HG03095 (cell line): Measurements from ENCODE around the gene SLC9A3.

Source experiments
- ATAC-seq: cut with Tn5 transposase; IDR thresholded peaks from one replicate; pipeline ENCODE4 v1.9.1; 2021; ENCODE audit warnings: moderate library complexity; ENCODE audit not compliant: unreplicated experiment

The SLC9A3 gene

DNA sequence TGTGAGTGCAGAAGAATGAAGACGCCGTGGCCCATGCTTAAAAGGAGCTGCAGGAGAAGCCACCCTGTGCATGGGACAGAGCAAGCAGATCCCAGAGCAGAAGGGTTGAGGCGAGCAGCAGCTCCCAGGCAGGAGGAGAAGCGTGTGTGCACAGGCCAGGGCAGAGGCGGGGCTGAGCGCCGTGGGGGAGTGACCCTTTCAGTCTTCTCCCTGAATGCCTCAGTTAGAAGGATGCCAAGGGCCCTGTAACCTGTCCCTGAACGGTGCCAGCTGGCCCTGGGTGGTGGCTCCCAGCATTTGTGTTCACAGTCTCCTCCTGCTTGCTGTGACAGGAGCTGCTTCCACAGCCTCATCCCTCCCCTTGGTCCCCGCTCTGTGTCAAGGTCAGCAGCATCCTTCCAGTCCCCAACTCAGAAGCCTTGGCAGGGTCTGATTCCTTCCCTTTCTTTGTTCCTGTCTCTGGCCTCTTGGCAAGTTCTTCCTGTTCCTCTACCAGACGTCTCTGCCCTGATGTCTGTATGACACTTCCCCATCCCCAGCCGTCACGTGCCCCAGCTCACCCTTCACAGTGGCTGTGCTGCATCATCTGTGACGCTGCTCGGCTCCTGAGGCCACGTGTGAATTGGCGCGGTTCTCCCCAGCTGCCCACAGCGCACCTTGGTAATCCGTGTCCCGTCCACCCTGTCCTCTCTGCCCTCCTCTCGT is 76.0 kb downstream of the SLC9A3 start:
- ATAC-seq = no peak

DNA sequence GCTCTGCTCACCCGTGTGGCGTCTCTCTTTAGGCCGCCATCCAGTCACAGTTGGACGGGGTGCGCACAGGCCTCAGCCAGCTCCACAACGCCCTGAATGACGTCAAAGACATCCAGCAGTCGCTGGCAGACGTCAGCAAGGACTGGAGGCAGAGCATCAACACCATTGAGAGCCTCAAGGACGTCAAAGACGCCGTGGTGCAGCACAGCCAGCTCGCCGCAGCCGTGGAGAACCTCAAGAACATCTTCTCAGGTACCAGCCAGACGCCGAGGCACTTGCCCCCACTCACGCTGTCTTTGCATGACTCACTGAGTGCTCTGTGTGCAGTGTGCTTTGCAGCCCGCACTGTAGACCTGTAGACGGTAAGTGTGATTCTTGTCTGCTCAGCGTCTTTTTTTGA is 76.7 kb downstream of the SLC9A3 start:
- ATAC-seq = no peak

DNA sequence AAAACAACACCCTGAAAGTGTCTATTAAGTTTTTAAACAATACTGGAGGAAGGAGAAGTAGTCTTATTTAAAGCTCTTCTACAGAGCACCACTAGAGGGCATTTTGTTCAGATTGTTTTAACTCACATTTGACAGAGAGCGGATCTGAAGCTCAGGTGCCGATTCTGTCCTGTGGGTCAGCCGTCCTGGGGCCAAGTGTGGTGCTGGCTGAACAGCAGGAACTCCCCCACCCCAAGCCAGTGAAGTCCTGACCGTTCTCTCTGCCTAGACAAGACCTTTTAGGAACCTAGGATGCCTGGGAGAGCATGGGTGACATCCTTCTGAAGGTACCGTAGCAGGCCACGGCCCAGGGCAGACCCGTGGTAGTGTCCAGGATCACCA is 77.4 kb downstream of the SLC9A3 start:
- no peak for ATAC-seq

DNA sequence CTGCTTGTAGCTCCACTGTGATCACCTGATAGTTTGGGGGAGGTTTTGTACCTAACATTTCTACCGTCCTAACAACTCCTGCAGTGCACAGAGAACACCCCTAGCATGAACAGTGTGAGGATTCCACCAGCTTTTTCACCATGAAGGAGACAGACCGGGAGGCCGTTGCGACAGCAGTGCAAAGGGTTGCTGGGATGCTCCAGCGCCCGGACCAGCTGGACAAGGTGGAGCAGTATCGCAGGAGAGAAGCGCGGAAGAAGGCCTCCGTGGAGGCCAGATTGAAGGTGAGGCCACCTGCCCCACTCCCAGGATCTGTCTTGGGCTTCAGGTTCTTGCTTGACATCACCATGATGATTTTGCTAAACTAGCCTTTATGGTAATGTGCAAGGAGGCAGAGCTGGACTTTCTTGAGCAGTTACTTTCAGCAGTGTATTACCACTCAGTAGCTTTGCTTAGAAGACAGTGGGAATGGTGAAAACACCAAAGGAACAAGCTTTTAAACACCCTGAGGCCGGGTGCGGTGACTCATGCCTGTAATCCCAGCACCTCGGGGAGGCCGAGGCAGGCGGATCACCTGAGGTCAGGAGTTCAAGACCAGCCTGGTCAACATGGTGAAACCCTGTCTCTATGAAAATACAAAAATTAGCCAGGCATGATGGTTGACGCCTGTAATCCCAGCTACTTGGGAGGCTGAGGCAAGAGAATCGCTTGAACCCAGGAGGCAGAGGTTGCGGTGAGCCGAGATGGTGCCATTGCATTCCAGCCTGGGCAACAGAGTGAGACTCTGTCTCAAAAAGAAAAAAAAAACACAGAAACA is 78.0 kb downstream of the SLC9A3 start:
- ATAC-seq = no peak

DNA sequence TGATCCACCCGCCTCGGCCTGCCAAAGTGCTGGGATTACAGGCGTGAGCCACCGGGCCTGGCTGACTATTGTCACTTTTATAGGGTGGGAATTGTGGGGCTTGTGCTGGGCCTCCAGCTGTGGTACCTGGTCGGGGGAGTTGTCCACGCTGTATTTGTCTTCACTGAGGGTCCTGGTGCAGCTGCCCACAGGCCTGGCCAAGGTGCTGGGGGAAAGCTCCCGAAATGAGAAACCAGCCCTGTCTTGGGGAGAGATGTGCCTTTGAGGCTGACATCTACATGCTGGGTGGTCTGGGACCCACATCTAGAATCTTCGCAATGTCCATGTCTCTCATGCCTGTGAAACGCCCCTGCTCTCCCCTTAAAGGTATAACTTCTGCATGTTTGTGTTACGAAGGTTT is 78.7 kb downstream of the SLC9A3 start:
- no peak for ATAC-seq

DNA sequence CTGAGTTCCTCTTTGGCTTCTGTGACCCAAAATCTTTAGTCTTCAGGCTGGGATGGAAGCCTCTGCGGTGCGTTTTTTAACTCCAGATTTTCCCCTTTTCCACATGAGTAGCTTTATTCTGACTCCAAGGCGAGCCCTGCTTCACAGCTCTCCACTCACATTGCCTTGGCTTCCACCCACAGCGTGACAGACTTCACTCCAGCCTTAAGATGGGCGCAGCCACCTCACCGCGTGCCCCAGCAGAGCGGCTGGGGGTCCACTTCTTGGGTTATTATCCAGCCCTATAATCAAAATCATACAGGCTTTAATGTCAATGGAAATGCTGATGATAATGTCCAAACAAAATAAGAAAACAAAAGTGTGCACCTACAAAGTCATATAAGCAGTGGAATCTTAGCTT is 80.0 kb downstream of the SLC9A3 start:
- ATAC-seq = no peak

DNA sequence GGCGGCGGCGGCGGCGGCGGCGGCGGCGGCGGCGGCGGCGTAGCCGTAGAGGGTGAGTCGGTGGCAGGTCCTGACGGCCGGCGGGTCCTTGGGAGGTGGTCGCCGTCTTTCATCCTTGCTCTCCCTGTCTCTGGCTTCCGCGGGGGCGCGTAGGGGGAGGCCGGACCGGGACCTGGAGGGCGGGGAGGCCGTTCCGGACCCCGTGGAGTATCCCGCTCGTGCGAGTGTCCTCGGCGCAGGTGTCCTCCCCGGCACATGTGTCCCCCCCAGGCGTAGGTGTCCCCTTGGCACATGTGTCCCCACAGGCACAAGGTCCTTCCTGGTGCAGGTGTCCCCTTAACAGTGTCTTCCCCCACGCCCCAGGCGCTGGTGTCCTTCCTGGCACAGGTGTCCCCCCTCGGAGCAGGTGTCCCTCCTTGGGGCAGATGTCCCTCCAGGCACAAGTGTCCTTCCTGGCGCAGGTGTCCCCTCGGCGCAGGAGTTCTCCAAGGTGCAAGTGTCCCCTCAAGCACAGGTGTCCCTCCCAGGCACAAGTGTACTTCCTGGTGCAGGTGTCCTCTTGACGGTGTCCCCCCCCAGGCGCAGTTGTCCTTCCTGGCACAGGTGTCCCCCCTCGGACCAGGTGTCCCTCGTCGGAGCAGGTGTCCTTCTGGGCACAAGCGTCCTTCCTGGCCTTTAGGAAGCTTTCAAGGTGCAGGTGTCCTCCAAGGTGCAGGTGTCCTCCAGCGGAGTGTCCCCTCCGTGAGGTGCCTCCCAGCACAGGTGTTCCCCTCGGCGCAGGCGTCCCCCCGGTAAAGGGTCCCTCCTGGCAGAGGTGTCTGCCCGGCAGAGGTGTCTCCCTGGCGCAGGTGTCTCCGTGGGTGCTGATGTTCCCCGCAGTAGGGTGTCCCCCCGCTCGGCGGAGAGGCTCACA is 80.8 kb downstream of the SLC9A3 start:
- ATAC-seq = peak; percentile 13

DNA sequence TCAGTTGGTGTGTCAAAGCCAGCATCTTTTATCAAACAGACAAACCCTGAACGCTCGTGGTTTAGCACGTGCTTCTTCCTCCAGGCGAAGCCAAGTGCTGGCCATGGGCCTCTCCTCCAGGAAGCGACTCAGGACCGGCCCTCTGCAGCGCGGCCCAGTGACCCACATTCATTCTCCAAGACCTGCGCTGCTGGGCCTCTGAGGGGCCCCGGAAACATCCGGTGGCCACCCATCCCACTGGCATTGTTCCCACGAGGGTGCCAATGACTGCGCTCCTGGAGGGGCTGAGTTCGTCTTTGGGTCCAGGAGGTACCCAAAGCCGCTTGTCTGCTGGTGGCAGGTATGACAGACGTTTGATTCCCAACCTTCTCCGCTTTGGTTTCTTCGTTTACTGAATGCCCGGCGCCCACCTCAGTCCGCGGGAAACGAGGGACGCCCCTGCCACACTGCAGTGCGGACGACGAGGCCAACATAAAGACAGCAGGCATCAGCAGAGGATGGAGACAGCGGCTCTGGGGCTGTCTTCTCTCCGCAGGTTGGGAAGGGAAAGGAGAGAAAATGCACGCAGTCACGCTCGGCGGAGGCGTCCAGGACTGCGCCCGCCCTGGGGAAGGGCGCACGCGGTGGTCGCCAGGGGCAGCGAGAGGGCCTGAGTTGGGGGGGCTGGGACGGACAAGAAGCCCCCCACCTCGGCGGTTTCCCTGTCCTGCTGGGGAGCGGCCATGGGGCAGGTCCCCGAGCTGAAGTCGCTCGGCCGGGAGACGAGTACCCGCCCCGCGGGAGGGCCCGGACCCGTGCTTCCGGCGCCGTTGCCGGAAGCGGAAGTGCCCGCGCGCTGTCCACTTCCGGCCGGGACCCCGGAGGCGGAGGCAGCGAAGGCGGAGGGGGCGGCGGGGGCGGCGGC is 81.7 kb downstream of the SLC9A3 start, which contains the start of gene EXOC3:
TSS of gene EXOC3 (plus strand) at position 842 of the 904 bp plus-strand sequence. CDS start 3,030 bp downstream, outside the sequence.
- peak; percentile 81 for ATAC-seq

DNA sequence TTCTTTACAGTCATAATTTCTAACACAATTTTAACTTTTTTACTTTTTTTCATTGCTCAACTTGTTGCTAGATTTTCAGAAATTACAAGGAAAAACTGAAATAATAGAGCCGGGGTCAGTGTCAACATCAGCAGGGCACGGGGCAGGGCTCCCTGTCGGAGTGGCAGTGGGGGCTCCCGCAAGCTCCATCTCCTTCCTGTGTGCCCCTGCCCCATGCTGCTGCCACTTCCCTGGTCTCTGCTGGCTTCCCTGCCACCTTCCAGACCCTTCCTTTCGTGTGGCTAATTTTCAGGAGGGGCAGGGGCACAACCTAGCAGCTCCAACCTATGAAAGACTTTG is 82.3 kb downstream of the SLC9A3 start:
- ATAC-seq = no peak

DNA sequence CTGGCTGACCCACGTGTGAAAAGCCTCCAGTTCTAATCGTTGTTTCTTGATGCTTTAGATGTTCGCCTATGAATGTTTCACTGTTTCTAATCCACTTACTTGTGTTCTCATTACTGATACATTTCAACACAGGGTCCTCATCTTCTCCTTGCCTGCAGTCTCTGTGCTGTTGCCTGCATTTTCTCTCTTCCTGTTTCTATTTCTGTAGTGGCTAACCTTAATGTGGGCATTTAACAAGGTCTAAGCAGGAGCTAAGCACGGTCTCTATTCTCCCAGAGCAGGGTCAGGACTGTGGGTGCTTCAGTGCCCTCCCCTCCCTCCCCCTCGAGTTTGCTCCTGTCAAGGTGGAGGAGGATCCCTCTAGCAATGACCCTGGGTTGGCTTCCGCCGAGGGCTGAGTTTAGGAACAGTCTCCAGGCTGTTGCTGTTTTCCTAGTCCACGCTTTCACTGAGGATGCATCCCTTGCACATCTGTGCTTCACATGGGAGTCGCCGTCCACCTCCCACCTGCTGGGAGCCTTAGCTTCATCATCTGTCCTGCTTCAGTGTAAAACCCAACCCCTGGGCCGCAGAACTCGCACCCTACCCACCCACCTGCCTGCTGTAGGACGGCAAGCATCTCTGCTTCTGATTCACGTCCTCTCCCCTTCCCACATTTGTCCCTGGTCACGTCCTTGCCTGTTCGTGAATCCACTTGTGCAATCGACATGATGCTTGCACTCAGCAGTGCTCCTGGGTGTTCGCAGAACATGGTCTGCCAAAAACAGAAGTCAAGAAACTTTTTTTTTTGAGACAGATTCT is 83.6 kb downstream of the SLC9A3 start:
- ATAC-seq = no peak

DNA sequence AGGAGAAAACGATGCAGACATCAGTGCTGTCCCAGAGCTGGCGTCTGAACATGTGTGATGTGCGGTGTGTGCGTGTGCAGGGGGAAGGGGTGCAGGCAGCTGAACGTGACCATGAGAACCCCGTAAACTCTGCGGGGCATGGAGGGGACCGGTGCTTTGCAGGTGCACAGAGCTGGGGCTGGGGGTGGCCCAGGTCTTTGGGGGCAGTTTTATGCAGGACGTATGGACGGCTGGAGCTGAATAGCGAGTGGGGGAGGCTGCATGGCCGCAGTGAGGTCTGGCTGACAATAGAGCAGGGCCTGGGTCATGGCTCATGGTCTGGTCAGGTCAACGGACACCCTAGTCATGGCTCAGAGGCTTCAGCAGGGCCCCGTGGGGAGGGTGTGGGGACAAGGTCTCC is 84.6 kb downstream of the SLC9A3 start:
- no peak for ATAC-seq

DNA sequence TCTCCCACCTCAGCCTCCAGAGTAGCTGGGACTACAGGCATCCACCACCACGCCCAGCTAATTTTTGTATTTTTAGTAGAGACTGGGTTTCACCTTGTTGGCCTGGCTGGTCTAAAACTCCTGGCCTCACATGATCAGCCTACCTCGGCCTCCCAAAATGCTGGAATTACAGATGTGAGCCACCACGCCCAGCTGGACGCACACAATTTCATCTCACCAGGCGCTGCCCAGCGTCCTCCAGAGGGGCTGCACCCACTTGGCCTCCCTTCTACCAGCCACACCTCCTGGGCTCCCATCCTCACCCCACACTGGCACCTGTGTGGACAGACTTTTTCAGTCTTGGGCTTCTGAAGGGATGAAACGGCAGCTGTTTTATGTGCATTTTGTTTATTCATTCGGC is 85.1 kb downstream of the SLC9A3 start:
- no peak for ATAC-seq

DNA sequence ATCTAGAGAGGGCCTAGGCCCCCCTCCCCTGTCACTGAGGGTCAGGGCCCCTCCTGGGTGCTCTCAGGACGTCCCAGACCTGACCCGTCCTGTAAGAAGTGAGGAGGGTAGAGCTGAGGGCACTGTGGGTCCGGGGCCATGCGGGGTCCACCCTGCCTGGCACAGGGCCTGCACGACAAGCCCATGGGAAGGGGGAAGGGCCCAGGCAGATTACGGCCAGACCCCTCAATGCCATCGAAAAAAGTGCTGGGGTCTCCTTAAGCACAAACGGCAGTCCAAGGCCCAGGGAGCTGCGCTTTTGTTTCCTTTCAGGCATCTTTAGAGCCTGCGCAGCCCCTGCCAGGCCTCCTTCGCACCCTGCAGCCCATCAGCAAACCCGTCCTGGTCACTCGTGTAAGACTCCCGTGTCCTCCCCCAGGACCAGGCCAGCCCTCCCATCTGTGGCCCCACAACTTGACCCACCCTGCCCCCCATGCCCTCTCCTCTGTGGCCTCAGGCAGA is 85.7 kb downstream of the SLC9A3 start:
- ATAC-seq = no peak

DNA sequence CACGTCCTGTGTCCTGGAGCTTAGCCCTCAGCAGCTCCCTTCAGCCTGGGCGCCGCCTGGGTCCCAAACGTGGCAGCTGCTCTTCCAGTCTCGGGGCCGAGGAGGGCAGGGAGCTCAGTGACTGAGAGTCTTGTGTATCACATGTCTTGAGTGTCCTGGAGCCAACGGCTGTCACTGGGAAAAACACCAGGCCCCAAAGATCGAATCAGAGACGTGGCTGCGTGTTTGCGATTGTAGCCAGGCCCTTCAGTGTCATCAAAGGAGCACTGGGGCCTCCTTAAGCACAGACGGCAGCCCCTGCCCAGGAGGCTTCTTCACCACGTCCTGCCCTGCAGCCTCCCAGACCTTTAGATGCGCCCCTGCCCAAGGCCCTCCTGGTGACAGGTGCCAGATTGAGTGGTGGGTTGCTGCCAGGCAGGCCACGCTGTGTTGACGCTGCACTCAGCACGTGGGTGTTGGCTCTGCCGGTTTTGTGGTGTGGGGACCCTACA is 86.9 kb downstream of the SLC9A3 start:
- no peak for ATAC-seq

DNA sequence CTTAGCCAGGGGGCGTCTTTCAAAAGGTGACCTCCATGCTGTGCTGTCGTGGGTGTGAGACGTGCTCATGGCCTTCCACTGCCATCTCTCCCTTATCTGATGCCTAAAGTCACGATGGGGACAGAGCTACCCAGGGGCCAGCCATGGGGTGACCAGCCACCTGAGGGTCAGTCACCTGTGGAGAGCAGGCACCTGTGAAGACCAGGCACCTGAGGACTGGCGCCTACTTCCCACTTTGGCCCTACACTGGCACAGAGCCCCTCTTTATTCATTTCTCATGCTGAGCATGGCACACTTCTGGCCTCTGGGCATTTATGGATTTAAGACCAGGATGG is 87.6 kb downstream of the SLC9A3 start:
- no peak for ATAC-seq

DNA sequence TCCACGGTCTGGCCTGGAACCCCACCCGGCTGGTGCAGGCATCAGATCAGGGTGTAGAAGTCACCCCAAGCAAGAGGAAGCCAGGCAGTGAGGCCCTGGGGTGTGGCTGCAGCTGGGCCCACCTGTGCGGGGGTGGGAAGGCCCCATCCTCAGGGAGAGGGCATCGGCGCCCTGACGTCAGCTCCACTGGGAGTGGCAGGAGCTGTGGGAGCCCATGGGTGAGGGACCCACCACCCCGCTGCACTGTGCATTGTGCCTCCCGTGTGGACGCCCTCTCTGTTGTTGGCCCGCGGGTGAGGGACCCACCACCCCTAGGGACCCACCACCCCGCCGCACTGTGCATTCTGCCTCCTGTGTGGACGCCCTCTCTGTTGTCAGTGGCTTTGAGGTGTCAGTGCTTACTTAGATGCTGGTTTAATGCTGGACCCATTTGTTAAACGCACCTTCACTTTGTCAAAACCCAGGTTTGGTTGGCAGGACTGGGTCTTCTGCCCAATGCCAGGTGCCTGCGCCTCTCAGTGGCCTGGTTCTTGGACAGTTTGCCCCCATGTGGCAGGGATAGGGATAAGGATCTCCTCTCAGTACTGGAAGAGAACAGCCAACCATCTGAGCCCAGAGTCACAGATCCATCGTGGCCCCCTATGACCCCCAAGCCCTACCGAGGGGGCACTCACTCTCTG is 88.1 kb downstream of the SLC9A3 start:
- no peak for ATAC-seq

DNA sequence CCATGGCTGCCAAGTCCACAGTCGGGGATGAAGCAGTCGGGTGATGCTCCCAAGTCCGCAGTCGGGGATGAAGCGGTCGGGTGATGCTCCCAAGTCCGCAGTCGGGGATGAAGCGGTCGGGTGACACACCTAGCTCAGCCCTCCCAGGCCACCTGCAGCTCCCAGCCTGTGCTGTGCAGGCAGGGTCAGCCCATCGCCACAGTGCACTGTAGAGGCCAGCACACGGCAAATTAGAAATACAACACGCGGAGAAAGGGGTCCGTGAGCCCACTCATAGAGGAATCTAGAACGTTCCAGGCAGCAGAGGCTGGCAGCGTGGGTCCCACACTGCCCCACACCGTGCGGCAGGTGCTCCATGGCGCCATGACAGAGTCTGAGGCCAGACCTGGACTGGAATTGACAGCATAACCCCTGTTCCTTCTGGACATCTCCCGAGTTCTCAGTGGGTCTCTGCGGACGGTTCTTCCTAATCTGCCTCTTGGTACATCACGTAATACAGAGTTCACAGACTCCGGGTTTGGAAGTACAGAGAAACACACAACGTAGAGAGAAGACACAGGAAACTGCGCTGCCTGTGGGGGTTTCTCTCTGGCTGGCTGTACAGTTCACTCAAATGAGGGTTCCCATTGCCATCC is 89.0 kb downstream of the SLC9A3 start:
- ATAC-seq = no peak

DNA sequence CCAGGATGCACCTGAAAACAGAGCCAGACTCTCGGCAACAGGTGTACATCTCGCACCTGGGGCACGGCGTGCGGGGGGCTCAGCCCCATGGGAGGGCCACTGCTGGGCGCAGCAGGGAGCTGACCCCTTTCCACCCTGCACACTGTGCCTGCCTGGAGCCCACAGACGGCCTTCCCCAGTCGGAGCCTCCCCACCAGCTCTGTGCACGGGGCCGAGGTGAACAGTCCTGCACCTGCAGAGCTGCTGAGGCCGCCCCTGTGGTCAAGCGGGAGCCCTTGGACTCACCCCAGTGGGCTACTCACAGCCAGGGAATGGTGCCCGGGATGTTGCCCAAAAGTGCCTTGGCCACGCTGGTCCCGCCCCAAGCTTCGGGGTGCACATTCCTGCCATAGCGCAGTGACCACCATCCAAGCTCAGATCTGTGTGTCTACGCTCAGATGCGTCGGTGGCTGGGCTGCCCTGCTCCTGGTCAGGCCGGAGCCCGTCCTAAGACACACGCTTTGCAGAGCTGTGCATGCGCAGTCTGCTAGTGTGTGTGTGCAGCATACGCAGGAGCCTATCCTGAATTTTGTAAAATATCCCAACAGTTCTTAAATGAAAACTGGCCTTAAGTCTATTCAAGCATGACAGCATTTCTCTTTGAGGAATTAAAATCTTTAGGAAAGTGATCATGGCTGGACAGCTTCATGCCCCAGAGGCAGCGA is 89.7 kb downstream of the SLC9A3 start:
- no peak for ATAC-seq
